Activated T-cell treated with anti-CD3 and anti-CD28 coated beads, Interleukin-2, amount 50 U/mL, for 72 hours (primary cell): Measurements from ENCODE around the gene UNC13A. TPM values are rescaled to one million over a fixed set of nuclear protein-coding genes. Genes with fewer than 3 reads are reported as not detected.

Source experiments
- ATAC-seq, 2 donors: fragments of 150-1000 bp; cut with Tn5 transposase; replicated peaks in 1 of 2; 2 replicates each; pipeline ENCODE4 v1.10.0; 2021; ENCODE audit warnings: moderate library complexity in 2 of 2, mild to moderate bottlenecking in 1 of 2
- DNase-seq, 2 donors: peaks; one replicate each; pipeline ENCODE4 v3.0.0; 2021 to 2022; ENCODE audit warnings: mixed read lengths in 1 of 2
- H3K27ac Mint-ChIP-seq: one replicate; pipeline ENCODE4 v1.8.0; 2022; ENCODE audit warnings: mild to moderate bottlenecking, moderate library complexity, mixed read lengths
- H3K27me3 Mint-ChIP-seq: one replicate; pipeline ENCODE4 v1.8.0; 2022; ENCODE audit warnings: low read depth, mixed read lengths
- H3K36me3 Mint-ChIP-seq, 2 donors: one replicate each; pipeline ENCODE4 v1.8.0; 2022; ENCODE audit warnings: mixed read lengths in 2 of 2, mild to moderate bottlenecking in 1 of 2; ENCODE audit not compliant: insufficient read depth in 2 of 2
- H3K4me1 Mint-ChIP-seq: one replicate; pipeline ENCODE4 v1.8.0; 2022; ENCODE audit warnings: low read depth, mixed read lengths
- H3K4me3 Mint-ChIP-seq, 2 donors: one replicate each; pipeline ENCODE4 v1.8.0; 2022; ENCODE audit warnings: mild to moderate bottlenecking in 2 of 2, mixed read lengths in 2 of 2, moderate library complexity in 2 of 2
- H3K9me3 Mint-ChIP-seq, 2 donors: one replicate each; pipeline ENCODE4 v1.8.0; 2022; ENCODE audit warnings: mixed read lengths in 2 of 2
- total RNA-seq, 2 donors: library from RNA; stranded (reverse); gene quantifications; one replicate each; pipeline ENCODE4 v1.2.3, GENCODE V29; 2022

The UNC13A gene
- total RNA-seq, 2 donors from 2014 or later, result 0.31 to 0.32 TPM

DNA sequence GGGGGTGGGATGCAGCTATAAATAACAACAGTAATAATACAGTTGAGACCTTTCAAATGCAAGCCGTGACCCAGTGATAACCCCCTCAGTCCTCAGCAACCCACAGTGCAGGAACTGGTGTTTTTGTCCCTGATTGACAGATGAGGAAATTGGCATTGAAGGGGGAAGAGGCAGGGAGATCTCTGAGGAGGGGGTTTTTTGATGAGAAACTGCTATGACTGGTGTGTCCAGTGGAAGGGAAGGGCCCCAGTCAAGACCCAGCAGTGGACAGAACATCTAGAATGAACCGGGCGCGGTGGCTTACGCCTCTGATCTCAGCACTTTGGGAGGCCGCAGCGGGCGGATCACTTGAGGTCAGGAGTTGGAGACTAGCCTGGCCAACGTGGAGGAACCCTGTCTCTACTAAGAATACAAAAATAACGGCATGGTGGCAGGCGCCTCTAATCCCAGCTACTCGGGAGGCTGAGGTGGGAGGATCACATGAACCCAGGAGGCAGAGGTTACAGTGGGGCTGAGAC, 33.0 kb upstream of the UNC13A start:
- H3K4me3 Mint-ChIP-seq, result peak overlapping the region; percentile 90 to 98
- no peaks in the 10 kb centered on the region for H3K9me3 Mint-ChIP-seq
- H3K4me1 Mint-ChIP-seq, result peaks cover 42% of the 10 kb centered on the region
- H3K27ac Mint-ChIP-seq, result peak overlapping the region; percentile 7
- H3K27me3 Mint-ChIP-seq, result peaks cover 8% of the 10 kb centered on the region
- DNase-seq (no peak), ATAC-seq (no peak)
- H3K36me3 Mint-ChIP-seq, result peaks cover 1 to 13% of the 10 kb centered on the region in 2 donors

- peaks cover 1 to 13% of the 10 kb centered on the region in 2 donors for H3K36me3 Mint-ChIP-seq
- no peaks in the 10 kb centered on the region for H3K9me3 Mint-ChIP-seq
- DNase-seq (no peak), ATAC-seq (no peak)
- H3K4me1 Mint-ChIP-seq, result peaks cover 42% of the 10 kb centered on the region
- peak overlapping the region; percentile 90 to 98 for H3K4me3 Mint-ChIP-seq
- peaks cover 8% of the 10 kb centered on the region for H3K27me3 Mint-ChIP-seq
- H3K27ac Mint-ChIP-seq, result peak overlapping the region; percentile 74
Observed at GRCh38 chr19:17720440-17720839, 32.3 kb upstream of the UNC13A start.

GRCh38 chr19:17719730-17720400, 31.7 kb upstream of the UNC13A start:
- ATAC-seq (peak; percentile 53 to 56), DNase-seq (peak; percentile 40 to 41)
- Mint-ChIP-seq H3K27me3 (peaks cover 8% of the 10 kb centered on the region), H3K9me3 (no peaks in the 10 kb centered on the region), H3K36me3 (peaks cover 1 to 8% of the 10 kb centered on the region in 2 donors), H3K4me1 (peaks cover 42% of the 10 kb centered on the region), H3K27ac (peak overlapping the region; percentile 74), H3K4me3 (peak overlapping the region; percentile 90 to 98)

GRCh38 chr19:17718947-17719711, 31.0 kb upstream of the UNC13A start, which contains the start of gene MAP1S:
TSS of gene MAP1S (plus strand) at chr19:17719480. CDS start at chr19:17719503, 23 bp downstream.
- ATAC-seq, result peak; percentile 82 to 83

DNA sequence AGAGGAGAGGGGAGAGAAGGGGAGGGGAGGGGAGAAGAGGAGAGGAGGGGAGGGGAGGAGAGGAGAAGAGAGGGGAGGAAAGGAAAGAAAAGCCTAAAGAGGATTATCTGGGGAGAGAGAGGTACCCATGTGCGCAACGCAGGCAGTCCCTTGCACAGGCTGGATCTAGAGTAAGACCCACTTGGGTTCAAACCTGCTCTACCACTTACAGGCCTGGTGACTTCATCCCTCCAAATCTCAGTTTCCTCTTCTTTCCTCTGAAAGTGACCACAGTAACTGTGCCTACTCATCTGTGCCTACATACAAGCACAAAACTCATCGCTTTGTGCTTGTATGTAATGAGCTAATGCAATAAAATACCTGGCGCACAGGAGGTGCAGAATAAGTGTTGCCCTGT, 30.4 kb upstream of the UNC13A start:
- no peaks in the 10 kb centered on the region for H3K9me3 Mint-ChIP-seq
- H3K27ac Mint-ChIP-seq, result peak overlapping the region; percentile 91
- ATAC-seq (peak; percentile 76 to 80), DNase-seq (peak; percentile 19 to 31)
- H3K4me1 Mint-ChIP-seq, result peaks cover 42% of the 10 kb centered on the region
- peaks cover 1 to 6% of the 10 kb centered on the region in 2 donors for H3K36me3 Mint-ChIP-seq
- H3K4me3 Mint-ChIP-seq, result peak overlapping the region; percentile 80 to 90
- H3K27me3 Mint-ChIP-seq, result peaks cover 8% of the 10 kb centered on the region

More at GRCh38 chr19:17718947-17719711, 31.0 kb upstream of the UNC13A start, which contains the start of gene MAP1S:
- peak within 1 kb of the TSS; percentile 90 to 98 for H3K4me3 Mint-ChIP-seq
- peaks cover 1 to 6% of the 10 kb centered on the region in 2 donors for H3K36me3 Mint-ChIP-seq
- peaks cover 42% of the 10 kb centered on the region for H3K4me1 Mint-ChIP-seq
- no peaks in the 10 kb centered on the region for H3K9me3 Mint-ChIP-seq
- H3K27ac Mint-ChIP-seq, result peak within 1 kb of the TSS; percentile 91
- DNase-seq, result peak; percentile 74 to 81
- H3K27me3 Mint-ChIP-seq, result peaks cover 8% of the 10 kb centered on the region

- peaks cover 1 to 6% of the 10 kb centered on the region in 2 donors for H3K36me3 Mint-ChIP-seq
- H3K9me3 Mint-ChIP-seq, result no peaks in the 10 kb centered on the region
- peaks cover 8% of the 10 kb centered on the region for H3K27me3 Mint-ChIP-seq
- H3K4me1 Mint-ChIP-seq, result peaks cover 31% of the 10 kb centered on the region
- no peak overlapping the region for H3K4me3 Mint-ChIP-seq
- H3K27ac Mint-ChIP-seq, result no peak overlapping the region
- ATAC-seq (no peak), DNase-seq (no peak)
Observed at GRCh38 chr19:17716309-17716929, 28.3 kb upstream of the UNC13A start.

DNA sequence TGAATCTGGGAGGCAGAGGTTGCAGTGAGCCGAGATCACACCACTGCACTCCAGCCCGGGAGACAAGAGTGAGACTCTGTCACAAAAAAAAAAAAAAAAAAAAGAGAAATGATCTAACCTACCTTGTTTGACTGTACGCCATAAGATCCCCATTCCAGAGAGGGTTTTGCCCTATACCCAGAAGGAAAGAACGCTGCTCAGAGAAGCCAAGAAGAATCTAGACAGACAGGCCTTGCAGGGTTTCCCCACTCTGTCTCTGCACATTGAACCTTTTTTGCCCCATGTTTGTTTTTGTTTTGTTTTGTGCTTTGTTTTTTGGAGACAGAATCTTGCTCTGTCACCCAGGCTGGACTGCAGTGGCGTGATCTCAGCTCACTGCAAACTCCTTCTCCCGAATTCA, 23.7 kb upstream of the UNC13A start:
- no peak for ATAC-seq
- H3K27me3 Mint-ChIP-seq, result no peaks in the 10 kb centered on the region
- no peak overlapping the region for H3K4me3 Mint-ChIP-seq

DNA sequence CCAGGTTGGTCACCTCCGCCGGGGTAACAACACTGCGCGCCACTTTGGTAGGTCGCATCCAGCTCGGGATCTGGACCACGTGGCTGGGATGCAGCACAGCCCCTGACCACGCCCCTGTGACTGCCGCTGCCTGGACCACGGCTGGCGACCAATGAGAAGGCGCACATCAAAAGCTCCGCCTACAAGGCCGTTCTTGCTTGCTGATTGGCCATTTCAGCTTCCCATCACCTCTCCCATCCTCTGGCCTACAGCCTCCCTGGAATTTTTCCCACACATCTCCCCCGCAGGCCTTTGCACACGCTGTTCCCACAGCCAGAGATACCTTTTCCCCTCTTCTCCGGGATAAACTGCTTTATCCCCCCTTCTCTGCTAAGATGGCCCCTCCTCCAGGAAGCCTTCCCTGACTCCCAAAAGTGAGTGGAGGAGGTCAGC, 18.6 kb upstream of the UNC13A start:
- DNase-seq, result no peak
- H3K27ac Mint-ChIP-seq, result no peak overlapping the region
- no peaks in the 10 kb centered on the region for H3K9me3 Mint-ChIP-seq

More for the DNA sequence above, 23.7 kb upstream of the UNC13A start:
- H3K9me3 Mint-ChIP-seq, result no peaks in the 10 kb centered on the region
- DNase-seq, result no peak
- H3K27ac Mint-ChIP-seq, result no peak overlapping the region
- no peaks in the 10 kb centered on the region for H3K4me1 Mint-ChIP-seq
- no peaks in the 10 kb centered on the region for H3K36me3 Mint-ChIP-seq

GRCh38 chr19:17703824-17704463, 15.8 kb upstream of the UNC13A start:
- Mint-ChIP-seq H3K27ac (no peak overlapping the region), H3K4me3 (no peak overlapping the region), H3K36me3 (no peaks in the 10 kb centered on the region), H3K27me3 (peaks cover 5% of the 10 kb centered on the region), H3K4me1 (no peaks in the 10 kb centered on the region), H3K9me3 (no peaks in the 10 kb centered on the region)
- ATAC-seq (peak; percentile 88 to 90), DNase-seq (peak; percentile 79 to 80)

More for the DNA sequence above, 18.6 kb upstream of the UNC13A start:
- Mint-ChIP-seq H3K27me3 (no peaks in the 10 kb centered on the region), H3K36me3 (no peaks in the 10 kb centered on the region), H3K4me1 (no peaks in the 10 kb centered on the region), H3K4me3 (no peak overlapping the region)
- ATAC-seq, result no peak

DNA sequence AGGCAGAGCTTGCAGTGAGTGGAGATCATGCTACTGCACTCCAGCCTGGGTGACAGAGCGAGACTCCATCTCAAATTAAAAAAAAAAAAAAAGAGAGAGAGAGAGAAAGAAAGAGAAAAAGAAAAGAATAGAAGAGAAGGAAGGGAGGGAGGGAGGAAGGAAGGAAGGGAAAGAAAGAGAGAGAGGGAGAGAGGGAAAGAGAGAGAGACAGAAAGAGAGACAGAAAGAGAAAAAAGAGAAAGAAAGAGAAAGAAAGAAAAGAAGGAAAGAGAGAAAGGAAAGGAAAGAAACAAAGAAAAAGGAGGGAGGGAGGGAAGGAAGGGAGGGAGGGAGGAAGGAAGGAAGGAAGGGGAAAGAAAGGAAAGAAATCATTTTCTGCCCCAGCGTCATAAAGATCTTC, 7.0 kb upstream of the UNC13A start:
- ATAC-seq (no peak), DNase-seq (no peak)
- Mint-ChIP-seq H3K27me3 (peaks cover 46% of the 10 kb centered on the region), H3K36me3 (no peaks in the 10 kb centered on the region), H3K9me3 (no peaks in the 10 kb centered on the region), H3K4me3 (no peak overlapping the region), H3K4me1 (no peaks in the 10 kb centered on the region), H3K27ac (no peak overlapping the region)

- Mint-ChIP-seq H3K4me3 (no peak overlapping the region), H3K36me3 (peaks cover 2% of the 10 kb centered on the region in 2 donors)
- no peak for ATAC-seq
Observed at GRCh38 chr19:17692566-17692965, 4.4 kb upstream of the UNC13A start.

DNA sequence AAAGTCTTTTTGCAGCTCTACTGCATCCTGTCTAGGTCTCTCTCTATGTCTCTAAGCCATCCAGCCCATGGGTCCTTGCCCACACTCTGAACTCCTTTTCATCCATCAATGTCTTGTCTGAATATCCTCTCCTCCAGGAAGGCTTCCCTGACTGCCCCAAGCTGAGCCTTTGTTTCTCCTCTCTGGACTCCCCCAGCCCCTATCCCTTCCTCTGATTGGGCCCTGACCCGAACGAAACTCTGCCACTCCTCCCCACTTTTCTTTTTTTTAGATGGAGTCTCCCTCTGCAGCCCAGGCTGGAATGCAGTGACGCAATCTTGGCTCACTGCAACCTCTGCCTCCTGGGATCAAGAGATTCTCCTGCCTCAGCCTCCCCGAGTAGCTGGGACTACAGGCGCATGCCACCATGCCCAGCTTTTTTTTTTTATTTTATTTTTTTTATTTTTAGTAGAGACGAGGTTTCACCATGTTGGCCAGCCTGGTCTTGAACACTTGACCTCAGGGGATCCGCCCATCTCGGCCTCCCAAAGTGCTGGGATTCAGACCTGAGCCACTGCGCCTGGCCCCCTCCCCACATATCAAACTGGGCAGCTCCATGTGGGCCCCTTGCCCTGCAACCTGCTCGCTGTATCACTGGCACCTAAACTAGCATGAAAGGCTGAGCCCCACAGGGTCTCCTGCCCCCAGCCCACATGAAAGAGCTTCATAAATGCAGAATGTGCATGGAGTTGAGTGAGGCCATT, 870 bp upstream of the UNC13A start:
- ATAC-seq (no peak), DNase-seq (no peak)
- Mint-ChIP-seq H3K27ac (no peak overlapping the region), H3K4me1 (peaks cover 15% of the 10 kb centered on the region), H3K9me3 (peaks cover 0 to 2% of the 10 kb centered on the region in 2 donors), H3K36me3 (peaks cover 2% of the 10 kb centered on the region in 2 donors), H3K27me3 (peaks cover 50% of the 10 kb centered on the region), H3K4me3 (peak overlapping the region; percentile 6 to 74)

More at GRCh38 chr19:17692566-17692965, 4.4 kb upstream of the UNC13A start:
- peaks cover 8% of the 10 kb centered on the region for H3K4me1 Mint-ChIP-seq
- H3K27ac Mint-ChIP-seq, result no peak overlapping the region
- H3K27me3 Mint-ChIP-seq, result peaks cover 43% of the 10 kb centered on the region
- DNase-seq, result no peak
- peaks cover 0 to 2% of the 10 kb centered on the region in 2 donors for H3K9me3 Mint-ChIP-seq
